AG09309 (cell line): ENCODE results near the gene HELZ.

Experiments used
- DNase-seq: peaks from one replicate; pipeline ENCODE4 v3.0.0-alpha.2; 2010; ENCODE audit warnings: low read depth
- H3K4me3 ChIP-seq: 2 replicates; pipeline ENCODE4 v1.5.1; 2011; ENCODE audit warnings: mild to moderate bottlenecking, low read depth, low read length, moderate library complexity; ENCODE audit not compliant: control insufficient read depth
- TF ChIP-seq, protein P1 (sequence below): IDR thresholded peaks from 2 replicates; pipeline ENCODE4 v1.5.1; 2011; ENCODE audit warnings: mild to moderate bottlenecking, low read depth, low read length, inconsistent platforms; ENCODE audit not compliant: insufficient read depth, control insufficient read depth; ENCODE audit errors: missing control alignments

The HELZ gene

DNA sequence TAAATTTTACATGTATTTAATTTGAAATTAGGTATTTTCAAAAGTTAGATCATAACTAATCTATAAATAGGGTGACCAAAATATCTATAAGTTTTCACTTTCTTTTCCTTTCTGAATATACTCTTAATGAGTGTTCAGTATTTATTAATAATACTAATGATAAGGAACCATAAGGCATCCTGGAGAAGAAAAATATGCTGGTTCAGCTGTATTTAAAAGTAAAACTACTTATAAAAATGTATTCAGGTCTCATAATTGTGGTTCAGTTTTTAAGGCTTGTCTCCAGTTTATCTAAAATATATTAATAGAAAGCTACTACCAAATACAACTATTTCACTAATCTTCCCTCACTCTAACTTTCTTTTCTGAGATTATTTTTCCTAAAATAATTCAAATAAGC is 67.3 kb downstream of the HELZ start:
- TF ChIP-seq, protein P1, sequence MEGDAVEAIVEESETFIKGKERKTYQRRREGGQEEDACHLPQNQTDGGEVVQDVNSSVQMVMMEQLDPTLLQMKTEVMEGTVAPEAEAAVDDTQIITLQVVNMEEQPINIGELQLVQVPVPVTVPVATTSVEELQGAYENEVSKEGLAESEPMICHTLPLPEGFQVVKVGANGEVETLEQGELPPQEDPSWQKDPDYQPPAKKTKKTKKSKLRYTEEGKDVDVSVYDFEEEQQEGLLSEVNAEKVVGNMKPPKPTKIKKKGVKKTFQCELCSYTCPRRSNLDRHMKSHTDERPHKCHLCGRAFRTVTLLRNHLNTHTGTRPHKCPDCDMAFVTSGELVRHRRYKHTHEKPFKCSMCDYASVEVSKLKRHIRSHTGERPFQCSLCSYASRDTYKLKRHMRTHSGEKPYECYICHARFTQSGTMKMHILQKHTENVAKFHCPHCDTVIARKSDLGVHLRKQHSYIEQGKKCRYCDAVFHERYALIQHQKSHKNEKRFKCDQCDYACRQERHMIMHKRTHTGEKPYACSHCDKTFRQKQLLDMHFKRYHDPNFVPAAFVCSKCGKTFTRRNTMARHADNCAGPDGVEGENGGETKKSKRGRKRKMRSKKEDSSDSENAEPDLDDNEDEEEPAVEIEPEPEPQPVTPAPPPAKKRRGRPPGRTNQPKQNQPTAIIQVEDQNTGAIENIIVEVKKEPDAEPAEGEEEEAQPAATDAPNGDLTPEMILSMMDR = no peak
- H3K4me3 ChIP-seq = no peak overlapping the region
- DNase-seq = no peak

DNA sequence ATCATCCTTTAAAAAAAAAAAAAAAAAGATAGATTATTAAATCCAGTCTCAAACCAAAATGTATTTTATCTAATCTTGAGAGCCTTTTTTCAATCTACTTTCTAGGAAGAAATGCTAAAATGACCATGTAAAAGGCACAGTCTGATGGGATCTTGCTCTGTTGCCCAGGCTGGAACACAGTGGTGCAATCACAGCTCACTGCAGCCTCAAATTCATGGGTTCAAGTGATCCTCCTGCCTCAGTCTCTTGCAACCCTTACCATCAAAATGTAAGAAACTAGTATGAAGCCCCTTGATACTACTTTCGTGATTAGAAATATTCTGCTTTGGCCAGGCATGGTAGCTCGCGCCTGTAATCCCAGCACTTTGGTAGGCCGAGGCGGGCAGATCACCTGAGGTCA is 70.8 kb downstream of the HELZ start:
- no peak overlapping the region for H3K4me3 ChIP-seq
- DNase-seq = no peak
- TF ChIP-seq, protein P1 = no peak

DNA sequence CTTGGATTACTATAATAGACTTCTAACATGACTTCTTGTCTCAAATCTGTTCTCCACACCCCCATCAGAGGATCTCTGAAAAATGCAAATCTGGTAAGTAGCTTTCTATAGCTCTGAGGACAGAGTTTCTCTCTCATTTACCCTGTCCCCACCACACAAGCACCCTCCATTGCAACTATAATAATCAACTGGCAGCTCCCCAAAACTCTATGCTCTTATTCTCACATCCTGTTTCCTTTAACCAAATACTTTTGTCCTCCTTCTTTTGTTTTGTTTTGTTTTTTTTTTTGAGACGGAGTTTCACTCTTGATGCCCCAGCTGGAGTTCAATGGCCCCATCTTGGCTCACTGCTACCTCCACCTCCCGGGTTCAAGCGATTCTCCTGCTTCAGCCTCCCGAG is 73.4 kb downstream of the HELZ start:
- DNase-seq = no peak
- no peak overlapping the region for H3K4me3 ChIP-seq

DNA sequence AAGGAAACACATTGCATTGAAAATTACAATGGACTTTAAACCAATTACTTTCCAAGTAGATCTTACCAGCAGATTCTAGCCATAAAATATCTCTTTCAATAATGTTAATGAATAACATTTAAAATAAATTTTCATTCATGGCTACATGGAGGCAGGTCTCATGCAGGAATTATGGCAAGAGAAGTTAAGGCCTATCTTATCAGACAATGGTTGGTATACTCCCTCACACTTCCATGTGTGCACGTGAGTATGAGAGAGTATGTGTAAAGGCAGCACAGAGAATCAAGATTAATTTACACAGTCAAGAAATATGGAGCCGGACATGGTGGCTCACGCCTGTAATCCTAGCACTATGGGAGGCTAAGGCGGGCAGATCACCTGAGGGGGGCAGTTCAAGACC is 76.5 kb downstream of the HELZ start:
- DNase-seq = no peak
- TF ChIP-seq, protein P1 = no peak
- H3K4me3 ChIP-seq = no peak overlapping the region

More for the DNA sequence above, 73.4 kb downstream of the HELZ start:
- TF ChIP-seq, protein P1 = no peak

DNA sequence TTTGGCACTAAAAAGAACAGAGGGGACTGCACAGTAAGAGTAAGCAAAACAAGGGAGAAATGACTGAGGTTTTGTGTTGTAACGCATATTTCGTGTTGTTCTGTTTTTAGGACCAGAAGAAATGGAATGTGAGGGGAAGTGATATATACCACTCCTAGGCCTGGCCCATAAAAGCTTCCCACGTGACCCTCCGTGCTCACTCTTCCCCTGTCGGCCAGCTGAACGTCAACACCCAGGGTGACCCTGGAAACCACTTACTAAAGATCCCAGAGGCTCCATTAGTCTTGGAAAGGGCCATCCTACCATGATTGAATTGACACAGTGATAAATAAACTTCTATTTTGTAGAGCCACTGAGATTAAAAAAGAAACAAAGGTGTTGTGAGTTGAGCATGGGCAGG is 79.8 kb downstream of the HELZ start:
- no peak for DNase-seq
- TF ChIP-seq, protein P1 = no peak
- no peak overlapping the region for H3K4me3 ChIP-seq

DNA sequence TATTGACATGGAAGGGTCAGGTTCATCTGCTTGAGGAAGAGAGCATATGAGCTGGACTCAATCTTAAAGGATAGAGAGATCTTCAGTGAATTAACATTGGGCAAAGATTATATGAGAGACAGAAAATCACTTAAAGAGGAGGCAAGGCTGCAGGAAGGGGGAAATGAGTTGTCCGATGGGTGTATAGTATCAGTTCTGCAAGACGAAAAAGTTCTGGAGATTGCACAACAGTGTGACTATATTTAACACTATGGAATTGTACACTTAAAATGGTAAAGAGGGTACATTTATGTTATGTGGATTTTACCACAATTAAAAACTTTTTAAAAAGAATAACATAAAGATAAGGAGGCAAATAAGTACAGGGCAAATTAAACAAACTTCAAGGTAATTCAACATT is 80.7 kb downstream of the HELZ start:
- TF ChIP-seq, protein P1 = no peak
- no peak overlapping the region for H3K4me3 ChIP-seq
- DNase-seq = no peak

DNA sequence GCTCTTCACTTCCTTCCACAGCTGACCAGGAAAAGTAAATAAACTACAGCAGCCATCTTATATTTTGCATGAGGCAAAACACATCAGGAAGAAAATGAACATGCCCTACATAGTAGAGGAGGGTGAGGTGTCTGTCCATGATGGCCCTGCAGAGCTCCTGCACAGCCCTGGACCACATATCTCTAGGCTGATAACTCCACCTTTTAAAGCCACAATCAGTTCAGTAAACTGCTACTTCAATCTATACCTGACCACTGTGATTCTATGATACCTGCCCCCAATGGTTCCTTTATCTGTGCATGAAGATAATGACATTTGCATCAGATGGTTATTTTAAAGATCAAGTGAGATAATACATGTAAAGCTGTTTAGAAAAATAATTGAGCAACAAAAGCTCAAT is 82.2 kb downstream of the HELZ start:
- TF ChIP-seq, protein P1 = no peak
- H3K4me3 ChIP-seq = no peak overlapping the region
- DNase-seq = no peak
